Testis (tissue), 2 donors: Measurements from ENCODE around the gene BRPF1.

Experiments
- POLR2A ChIP-seq: fragments of 450-650 bp; IDR thresholded peaks from one replicate; pipeline ENCODE4 v1.6.1; 2017; ENCODE audit warnings: antibody characterized with exemption, mild to moderate bottlenecking, moderate library complexity
- TF ChIP-seq, protein P1 (sequence below), 3 experiments: fragments of 450-650 bp in 2 of 3; fragments of 200-600 bp in 1 of 3; sonication (generic) in 1 of 3; IDR thresholded peaks; one replicate each; pipeline ENCODE4 v1.5.1; 2016 to 2019; ENCODE audit warnings: antibody characterized with exemption in 3 of 3, mild to moderate bottlenecking in 2 of 3, moderate library complexity in 1 of 3

- TF ChIP-seq, protein P1, sequence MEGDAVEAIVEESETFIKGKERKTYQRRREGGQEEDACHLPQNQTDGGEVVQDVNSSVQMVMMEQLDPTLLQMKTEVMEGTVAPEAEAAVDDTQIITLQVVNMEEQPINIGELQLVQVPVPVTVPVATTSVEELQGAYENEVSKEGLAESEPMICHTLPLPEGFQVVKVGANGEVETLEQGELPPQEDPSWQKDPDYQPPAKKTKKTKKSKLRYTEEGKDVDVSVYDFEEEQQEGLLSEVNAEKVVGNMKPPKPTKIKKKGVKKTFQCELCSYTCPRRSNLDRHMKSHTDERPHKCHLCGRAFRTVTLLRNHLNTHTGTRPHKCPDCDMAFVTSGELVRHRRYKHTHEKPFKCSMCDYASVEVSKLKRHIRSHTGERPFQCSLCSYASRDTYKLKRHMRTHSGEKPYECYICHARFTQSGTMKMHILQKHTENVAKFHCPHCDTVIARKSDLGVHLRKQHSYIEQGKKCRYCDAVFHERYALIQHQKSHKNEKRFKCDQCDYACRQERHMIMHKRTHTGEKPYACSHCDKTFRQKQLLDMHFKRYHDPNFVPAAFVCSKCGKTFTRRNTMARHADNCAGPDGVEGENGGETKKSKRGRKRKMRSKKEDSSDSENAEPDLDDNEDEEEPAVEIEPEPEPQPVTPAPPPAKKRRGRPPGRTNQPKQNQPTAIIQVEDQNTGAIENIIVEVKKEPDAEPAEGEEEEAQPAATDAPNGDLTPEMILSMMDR (IDR thresholded peaks at IDR 0.05): no peak
- TF ChIP-seq POLR2A: no peak
These were observed 14.0 kb downstream of the BRPF1 start for GRCh38 chr3:9745521-9745920.
